C4-2B (cell line): ENCODE measurements around the gene TMEM181.

ENCODE experiments used
- CTCF ChIP-seq: fragments of 450-650 bp; conservative IDR thresholded peaks from 2 replicates; pipeline ENCODE4 v1.5.1; 2017; ENCODE audit warnings: mild to moderate bottlenecking
- ZFX ChIP-seq: fragments of 450-650 bp; IDR thresholded peaks from 2 replicates; pipeline ENCODE4 v1.6.1; 2017

- no peak for TF ChIP-seq CTCF
- no peak for TF ChIP-seq ZFX
Observed at GRCh38 chr6:158552055-158552795, 7.7 kb upstream of the TMEM181 start.
